GM12801 (cell line): Measurements from ENCODE around the gene FAM184B.

Experiments
- TF ChIP-seq, protein P1 (sequence below): IDR thresholded peaks from one replicate; pipeline ENCODE4 v1.5.1; 2011; ENCODE audit warnings: control low read depth; ENCODE audit not compliant: insufficient read length; ENCODE audit errors: extremely low read depth

The FAM184B gene

DNA sequence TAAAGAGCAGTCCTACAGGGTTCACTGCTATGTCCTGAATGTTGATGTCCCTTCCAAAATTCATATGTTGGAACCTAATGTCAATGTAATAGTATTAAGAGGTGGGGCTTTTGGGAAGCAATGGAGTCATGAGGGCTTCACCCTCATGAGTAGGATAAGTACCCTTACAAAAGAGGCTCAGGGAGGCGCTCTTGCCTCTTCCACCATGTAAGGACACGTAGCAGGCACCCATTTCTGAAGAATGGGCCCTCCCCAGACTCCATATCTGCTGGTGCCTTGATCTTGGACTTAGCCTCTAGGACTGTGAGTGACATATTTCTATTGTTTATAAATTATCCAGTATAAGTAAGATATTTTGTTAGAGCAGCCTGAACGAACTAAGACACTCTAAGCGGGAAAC is 151.2 kb downstream of the FAM184B start:
- TF ChIP-seq, protein P1, sequence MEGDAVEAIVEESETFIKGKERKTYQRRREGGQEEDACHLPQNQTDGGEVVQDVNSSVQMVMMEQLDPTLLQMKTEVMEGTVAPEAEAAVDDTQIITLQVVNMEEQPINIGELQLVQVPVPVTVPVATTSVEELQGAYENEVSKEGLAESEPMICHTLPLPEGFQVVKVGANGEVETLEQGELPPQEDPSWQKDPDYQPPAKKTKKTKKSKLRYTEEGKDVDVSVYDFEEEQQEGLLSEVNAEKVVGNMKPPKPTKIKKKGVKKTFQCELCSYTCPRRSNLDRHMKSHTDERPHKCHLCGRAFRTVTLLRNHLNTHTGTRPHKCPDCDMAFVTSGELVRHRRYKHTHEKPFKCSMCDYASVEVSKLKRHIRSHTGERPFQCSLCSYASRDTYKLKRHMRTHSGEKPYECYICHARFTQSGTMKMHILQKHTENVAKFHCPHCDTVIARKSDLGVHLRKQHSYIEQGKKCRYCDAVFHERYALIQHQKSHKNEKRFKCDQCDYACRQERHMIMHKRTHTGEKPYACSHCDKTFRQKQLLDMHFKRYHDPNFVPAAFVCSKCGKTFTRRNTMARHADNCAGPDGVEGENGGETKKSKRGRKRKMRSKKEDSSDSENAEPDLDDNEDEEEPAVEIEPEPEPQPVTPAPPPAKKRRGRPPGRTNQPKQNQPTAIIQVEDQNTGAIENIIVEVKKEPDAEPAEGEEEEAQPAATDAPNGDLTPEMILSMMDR = no peak

DNA sequence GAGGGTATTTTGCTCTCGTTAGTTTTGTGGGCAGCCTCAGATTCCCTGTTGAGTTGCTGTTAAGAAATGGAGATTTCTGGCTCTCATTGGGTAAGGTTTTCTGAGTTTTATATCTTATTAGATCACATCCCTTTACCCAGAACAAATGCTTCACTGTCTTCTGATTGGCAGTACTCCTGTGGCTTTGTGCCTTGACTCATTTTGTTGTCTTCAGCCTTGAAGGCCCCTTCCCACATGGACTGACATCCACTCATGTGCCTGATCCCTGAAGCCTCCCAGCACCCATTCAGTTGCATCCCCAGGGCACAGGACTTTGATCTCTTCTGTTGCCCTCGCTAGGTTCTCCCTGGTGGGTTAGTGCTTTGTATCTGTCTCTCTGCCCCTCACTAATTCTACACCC is 156.6 kb downstream of the FAM184B start:
- TF ChIP-seq, protein P1 = no peak

DNA sequence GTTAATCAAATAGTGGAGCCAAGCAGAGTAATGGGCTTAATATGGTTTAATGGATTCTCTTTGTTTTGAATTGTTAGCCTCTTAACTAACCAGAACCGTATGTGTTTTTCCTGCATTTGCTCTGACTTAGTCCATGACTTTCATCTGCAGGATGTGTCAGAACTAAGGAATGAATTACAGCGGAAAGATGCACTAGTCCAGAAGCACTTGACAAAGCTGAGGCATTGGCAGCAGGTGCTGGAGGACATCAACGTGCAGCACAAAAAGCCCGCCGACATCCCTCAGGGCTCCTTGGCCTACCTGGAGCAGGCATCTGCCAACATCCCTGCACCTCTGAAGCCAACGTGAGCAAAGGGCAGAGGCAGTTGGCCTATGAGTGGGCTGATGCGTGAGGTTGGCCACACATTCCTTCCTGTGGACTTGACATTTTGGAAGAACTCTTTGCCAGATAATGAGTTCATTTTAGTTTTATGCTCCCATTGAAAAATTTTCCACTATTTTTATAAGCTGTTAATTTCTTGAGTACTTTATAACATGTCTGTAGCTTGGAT is 157.9 kb downstream of the FAM184B start:
- TF ChIP-seq, protein P1 = no peak

DNA sequence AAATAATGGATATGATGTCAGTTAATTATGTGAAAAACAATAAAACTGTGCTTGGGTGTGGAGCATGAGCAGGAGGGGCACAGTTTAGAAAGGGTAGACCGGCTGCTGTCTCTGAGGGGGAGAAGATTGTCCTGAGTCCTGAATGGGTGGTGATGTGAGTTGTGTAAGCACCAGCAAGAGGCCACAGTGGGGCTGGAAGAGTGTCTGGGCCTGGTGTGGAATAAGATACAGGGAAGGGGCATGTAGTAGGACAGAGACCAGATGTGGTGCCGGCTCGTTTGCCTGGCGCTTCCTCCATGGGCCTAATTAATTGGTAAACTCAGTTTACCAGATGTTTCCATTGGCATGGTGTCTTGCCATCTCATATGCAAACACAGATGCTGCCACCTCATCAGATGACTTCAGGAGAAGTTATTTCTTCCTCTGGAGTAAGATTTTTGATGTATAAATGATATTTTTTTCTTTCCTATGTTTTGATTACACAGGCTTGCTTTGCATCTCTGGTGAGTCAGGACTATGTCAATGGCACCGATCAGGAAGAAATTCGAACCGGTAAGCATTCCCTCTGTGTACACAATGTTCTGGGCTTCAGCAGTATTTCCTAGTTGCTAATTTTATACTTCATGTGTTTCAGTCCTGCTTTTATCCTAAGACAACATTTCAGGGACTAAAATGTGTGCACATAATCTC is 161.9 kb downstream of the FAM184B start:
- TF ChIP-seq, protein P1 = no peak

DNA sequence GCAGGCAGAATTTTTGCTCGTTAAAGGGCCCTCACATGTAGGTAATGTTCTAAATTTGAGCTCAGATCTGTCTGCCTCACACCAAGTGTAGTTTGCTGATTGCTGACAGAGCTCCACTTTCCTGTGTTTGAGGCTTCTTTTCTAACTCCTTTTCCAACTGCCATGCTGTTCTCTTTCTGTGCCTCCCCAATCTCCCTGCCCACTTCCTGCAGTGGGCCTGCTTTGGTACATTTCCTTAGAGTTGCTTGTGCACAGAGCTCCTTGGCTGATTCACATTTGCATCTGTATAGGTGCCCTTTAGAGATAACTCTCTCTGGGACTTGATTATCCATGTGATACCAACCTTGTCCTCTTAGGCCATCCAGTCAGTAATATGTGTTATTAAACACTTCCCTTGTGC is 162.5 kb downstream of the FAM184B start:
- TF ChIP-seq, protein P1 = no peak

DNA sequence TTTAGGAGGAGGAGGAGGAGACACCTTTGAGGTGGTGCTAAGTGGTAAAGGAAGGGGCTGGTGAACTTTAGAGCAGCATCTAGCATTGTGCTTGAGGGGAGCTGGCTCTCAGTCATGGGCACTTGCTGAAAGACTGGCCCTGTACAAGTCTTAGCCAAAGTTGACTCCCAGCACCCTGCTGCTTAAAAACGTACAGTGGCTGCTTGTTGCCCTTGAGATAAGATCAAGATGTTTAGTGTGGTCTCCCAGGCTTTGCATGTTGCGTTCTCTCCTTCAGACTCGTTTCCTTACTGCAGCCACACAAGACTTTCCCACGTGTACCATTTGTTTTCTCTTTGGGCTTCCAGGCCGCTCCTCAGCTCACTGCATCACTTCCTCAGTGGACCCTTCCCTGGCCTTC is 165.1 kb downstream of the FAM184B start:
- TF ChIP-seq, protein P1 = no peak

DNA sequence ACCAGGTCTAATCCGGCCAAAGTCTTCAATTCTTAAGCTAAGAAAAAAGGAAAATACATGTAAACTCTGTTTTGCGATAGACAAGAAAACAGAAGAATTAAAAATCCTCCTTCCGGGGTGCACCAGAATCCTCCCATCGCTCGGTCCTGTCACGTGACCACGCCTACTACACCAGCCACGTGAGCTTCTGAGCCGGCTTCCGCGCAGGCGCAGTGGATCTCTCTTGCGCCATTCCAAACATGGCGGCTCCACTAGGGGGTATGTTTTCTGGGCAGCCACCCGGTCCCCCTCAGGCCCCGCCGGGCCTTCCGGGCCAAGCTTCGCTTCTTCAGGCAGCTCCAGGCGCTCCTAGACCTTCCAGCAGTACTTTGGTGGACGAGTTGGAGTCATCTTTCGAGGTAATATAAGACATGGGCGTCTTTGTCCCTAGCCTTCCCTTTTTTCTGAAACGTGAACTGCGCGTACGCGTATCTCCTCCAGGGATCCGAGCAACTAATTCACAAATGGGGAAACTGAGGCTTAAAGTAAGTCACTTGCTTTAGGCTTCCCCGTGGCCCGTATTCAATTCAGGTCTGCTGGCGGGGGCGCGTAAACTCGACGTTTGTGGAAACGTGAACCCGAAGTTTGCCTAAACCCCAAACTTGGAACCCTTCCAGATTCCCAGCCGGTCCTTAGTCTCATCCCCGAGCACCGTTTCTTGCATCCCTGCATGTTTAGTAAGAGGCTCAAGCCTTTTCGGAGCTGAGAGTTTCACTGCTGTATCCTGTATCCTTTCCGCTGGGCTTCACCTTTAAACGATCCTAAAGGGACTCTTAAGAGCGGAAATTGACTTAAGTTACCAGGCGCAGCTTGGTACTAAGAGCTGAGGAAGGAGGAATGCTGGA is 166.8 kb downstream of the FAM184B start, which contains the start of gene MED28:
TSS of gene MED28 (plus strand) at position 226 of the 884 bp plus-strand sequence. CDS start at position 240, 14 bp downstream.
- TF ChIP-seq, protein P1 = no peak
